ENCODE results near the gene C2orf80. TPM values are rescaled to one million over a fixed set of nuclear protein-coding genes. Genes with fewer than 3 reads are reported as not detected.

Gene C2orf80
- total and polyA plus RNA-seq, 8 donors: not detected

DNA sequence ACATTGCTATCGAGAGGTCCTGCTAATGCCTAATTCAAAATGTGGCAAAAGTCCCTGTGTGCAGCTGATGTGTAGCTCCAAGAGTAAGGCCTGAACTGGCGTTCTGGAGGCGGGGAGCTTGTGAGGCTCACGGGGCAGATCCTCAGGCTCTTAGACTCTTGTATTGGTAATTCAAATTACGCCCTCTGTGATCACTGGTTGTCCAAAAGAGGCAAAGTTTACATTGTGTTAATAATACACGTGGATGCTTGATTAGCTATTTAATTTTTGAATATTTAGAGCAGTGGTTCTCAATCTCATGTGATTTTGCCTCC, 14.0 kb downstream of the C2orf80 start:
- 56 to 79% (median 70%) methylated on average over 6 of the region's 6 CpGs for WGBS, 5 donors
- intact Hi-C loops (cut with DNase I; ENCODE audit: low total_unique reads): no loop called here

DNA sequence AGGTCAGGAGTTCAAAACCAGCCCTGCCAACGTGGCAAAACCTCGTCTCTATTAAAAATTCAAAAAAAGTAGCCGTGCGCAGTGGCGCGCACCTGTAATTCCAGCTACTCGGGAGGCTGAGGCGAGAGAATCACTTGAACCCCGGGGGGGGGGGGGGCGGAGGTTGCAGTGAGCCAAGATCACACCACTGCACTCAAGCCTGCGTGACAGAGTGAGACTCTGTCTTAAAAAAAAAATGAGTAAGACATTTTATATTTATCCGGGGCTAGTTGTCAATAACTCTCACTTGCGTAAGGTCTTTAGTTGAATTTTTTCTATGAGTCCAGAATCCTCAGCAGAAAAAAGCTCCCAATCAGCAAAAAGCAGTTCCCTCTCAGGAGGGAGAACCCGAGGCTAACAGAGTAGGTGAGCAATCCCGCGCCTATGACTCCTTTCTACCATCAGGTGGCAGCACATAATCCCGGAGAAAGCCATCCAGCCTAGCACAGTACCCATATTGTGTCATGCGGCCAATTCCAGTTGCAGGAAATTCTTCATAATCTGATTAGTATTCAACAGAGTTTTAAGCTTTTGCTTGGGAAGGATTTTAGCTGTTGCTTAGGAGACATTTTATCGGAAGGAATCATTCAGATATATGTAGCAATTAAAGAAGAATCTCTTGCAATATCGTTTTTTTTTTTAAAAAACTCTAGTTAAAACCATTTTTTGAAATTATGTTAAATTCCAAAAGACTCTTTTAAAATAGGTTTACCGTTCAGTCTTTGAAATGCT, 14.6 kb downstream of the C2orf80 start:
- peak; percentile 77 to 93 for DNase-seq
- intact Hi-C loops (cut with DNase I; ENCODE audit: low total_unique reads): no loop called here
- H3K4me3 ChIP-seq: no peak overlapping the region
- H3K4me1 ChIP-seq: peaks cover 0 to 9% (median 7%) of the 10 kb centered on the region in 4 donors
- H3K27ac ChIP-seq: no peak overlapping the region
- TF ChIP-seq EP300 (IDR thresholded peaks at IDR 0.05) (no peak), POLR2AphosphoS5 (IDR thresholded peaks at IDR 0.05) (peak in 1 of 3 donors; percentile 62)
- TF ChIP-seq, protein P1, sequence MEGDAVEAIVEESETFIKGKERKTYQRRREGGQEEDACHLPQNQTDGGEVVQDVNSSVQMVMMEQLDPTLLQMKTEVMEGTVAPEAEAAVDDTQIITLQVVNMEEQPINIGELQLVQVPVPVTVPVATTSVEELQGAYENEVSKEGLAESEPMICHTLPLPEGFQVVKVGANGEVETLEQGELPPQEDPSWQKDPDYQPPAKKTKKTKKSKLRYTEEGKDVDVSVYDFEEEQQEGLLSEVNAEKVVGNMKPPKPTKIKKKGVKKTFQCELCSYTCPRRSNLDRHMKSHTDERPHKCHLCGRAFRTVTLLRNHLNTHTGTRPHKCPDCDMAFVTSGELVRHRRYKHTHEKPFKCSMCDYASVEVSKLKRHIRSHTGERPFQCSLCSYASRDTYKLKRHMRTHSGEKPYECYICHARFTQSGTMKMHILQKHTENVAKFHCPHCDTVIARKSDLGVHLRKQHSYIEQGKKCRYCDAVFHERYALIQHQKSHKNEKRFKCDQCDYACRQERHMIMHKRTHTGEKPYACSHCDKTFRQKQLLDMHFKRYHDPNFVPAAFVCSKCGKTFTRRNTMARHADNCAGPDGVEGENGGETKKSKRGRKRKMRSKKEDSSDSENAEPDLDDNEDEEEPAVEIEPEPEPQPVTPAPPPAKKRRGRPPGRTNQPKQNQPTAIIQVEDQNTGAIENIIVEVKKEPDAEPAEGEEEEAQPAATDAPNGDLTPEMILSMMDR (IDR thresholded peaks at IDR 0.05): peak in 5 of 7 experiments; percentile 79 to 87 (median 80)
- H3K9me3 ChIP-seq: no peaks in the 10 kb centered on the region
- H3K36me3 ChIP-seq: no peaks in the 10 kb centered on the region
- H3K27me3 ChIP-seq: peaks cover 0 to 1% (median 0%) of the 10 kb centered on the region in 3 donors
- WGBS, 5 donors: 40 to 50% (median 42%) methylated on average over 21 of the region's 21 CpGs

More for the DNA sequence above, 14.0 kb downstream of the C2orf80 start:
- DNase-seq: no peak
- no peak overlapping the region for H3K27ac ChIP-seq
- H3K27me3 ChIP-seq: no peaks in the 10 kb centered on the region
- H3K36me3 ChIP-seq: no peaks in the 10 kb centered on the region
- peaks cover 0 to 9% (median 7%) of the 10 kb centered on the region in 4 donors for H3K4me1 ChIP-seq
- TF ChIP-seq EP300 (IDR thresholded peaks at IDR 0.05) (no peak), POLR2A (IDR thresholded peaks at IDR 0.05) (no peak), POLR2AphosphoS5 (IDR thresholded peaks at IDR 0.05) (no peak)
- TF ChIP-seq, protein P1 (IDR thresholded peaks at IDR 0.05): no peak
- no peaks in the 10 kb centered on the region for H3K9me3 ChIP-seq
- no peak overlapping the region for H3K4me3 ChIP-seq

DNA sequence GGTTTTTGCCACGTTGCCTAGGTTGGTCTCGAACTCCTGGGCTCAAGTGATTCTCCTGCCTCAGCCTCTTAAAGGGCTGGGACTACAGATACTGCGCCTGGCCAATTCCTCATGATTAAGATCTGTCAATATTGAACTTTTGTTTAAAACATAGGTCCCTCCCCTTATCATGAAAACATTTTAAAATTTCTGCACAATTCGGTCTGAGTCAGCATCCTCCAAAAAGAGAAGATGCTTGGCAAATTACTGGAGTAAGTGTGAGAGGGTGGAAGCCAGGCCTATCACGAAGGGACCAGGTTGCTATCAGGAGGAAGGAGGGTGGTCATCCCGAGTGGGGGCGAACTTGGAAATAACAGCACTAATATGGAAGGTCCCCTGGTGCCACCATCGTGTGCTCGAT, 15.7 kb downstream of the C2orf80 start:
- DNase-seq: no peak
- Histone ChIP-seq H3K9me3 (no peaks in the 10 kb centered on the region), H3K36me3 (no peaks in the 10 kb centered on the region), H3K27me3 (peaks cover 0 to 4% (median 0%) of the 10 kb centered on the region in 3 donors), H3K27ac (no peak overlapping the region), H3K4me3 (no peak overlapping the region), H3K4me1 (peaks cover 0 to 9% (median 7%) of the 10 kb centered on the region in 4 donors)
- intact Hi-C loops (cut with DNase I; ENCODE audit: low total_unique reads): no loop called here
- WGBS, 5 donors: 64 to 84% (median 71%) methylated on average over 9 of the region's 9 CpGs
- TF ChIP-seq EP300 (IDR thresholded peaks at IDR 0.05): no peak
- TF ChIP-seq POLR2A (IDR thresholded peaks at IDR 0.05): no peak
- TF ChIP-seq, protein P1 (IDR thresholded peaks at IDR 0.05): no peak
- TF ChIP-seq POLR2AphosphoS5 (IDR thresholded peaks at IDR 0.05): no peak

DNA sequence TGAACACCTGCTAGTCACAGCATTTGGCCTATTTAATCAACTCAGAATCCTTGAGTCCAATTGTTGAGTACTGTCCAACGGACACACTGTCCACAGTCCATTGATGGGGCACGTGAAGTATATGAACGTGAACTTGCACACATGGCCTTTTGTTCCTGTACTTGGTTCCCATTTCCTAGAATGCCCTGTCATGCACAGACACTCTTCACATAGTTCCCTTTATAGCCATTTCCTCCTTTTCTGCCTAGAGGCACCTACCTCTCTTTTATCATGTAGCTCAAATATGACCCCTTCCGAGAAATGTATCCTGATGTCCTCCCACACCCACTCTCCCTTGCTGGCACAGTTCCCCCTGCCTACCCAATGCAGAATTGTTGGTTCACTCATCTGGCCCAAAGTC, 17.7 kb downstream of the C2orf80 start:
- 40 to 82% (median 66%) methylated on average over 4 of the region's 4 CpGs for WGBS, 5 donors
- peak in 1 of 3 donors; percentile 3 for TF ChIP-seq POLR2AphosphoS5 (IDR thresholded peaks at IDR 0.05)
- TF ChIP-seq, protein P1 (IDR thresholded peaks at IDR 0.05): no peak
- H3K4me3 ChIP-seq: no peak overlapping the region
- peaks cover 0 to 9% (median 7%) of the 10 kb centered on the region in 4 donors for H3K4me1 ChIP-seq
- H3K9me3 ChIP-seq: no peaks in the 10 kb centered on the region
- no peaks in the 10 kb centered on the region for H3K36me3 ChIP-seq
- DNase-seq: no peak
- intact Hi-C loops (cut with DNase I; ENCODE audit: low total_unique reads): no loop called here
- peaks cover 0 to 4% (median 0%) of the 10 kb centered on the region in 3 donors for H3K27me3 ChIP-seq
- peak overlapping the region in 1 of 5 donors; percentile 37 for H3K27ac ChIP-seq
